Measurements from ENCODE around the gene KDM4C.
A peak's percentile ranks its signal among the peaks of the same experiment; 100 is the strongest.

KDM4C gene

GRCh38 chr9:6910032-6910431 lies 152.3 kb downstream of the KDM4C start:
- DNase-seq = no peak

GRCh38 chr9:6910497-6910896 lies 152.7 kb downstream of the KDM4C start:
- DNase-seq = no peak

- no peak for DNase-seq
Observed at GRCh38 chr9:6911901-6912638, 154.3 kb downstream of the KDM4C start.

- DNase-seq = no peak
Observed at GRCh38 chr9:6915635-6916034, 157.9 kb downstream of the KDM4C start.

GRCh38 chr9:6917162-6917561 lies 159.4 kb downstream of the KDM4C start:
- DNase-seq = no peak

GRCh38 chr9:6920041-6920440 lies 162.3 kb downstream of the KDM4C start:
- DNase-seq = no peak

- DNase-seq = no peak
Observed at GRCh38 chr9:6921315-6921714, 163.5 kb downstream of the KDM4C start.

GRCh38 chr9:6922124-6922676 lies 164.4 kb downstream of the KDM4C start:
- DNase-seq = no peak

GRCh38 chr9:6922680-6923079 lies 164.9 kb downstream of the KDM4C start:
- peak; percentile 39 for DNase-seq

GRCh38 chr9:6923086-6923485 lies 165.3 kb downstream of the KDM4C start:
- no peak for DNase-seq

- no peak for DNase-seq
Observed at GRCh38 chr9:6924149-6924548, 166.4 kb downstream of the KDM4C start.

- no peak for DNase-seq
Observed at GRCh38 chr9:6924988-6925563, 167.3 kb downstream of the KDM4C start.

- no peak for DNase-seq
Observed at GRCh38 chr9:6925836-6926235, 168.1 kb downstream of the KDM4C start.

- no peak for DNase-seq
Observed at GRCh38 chr9:6926436-6926835, 168.7 kb downstream of the KDM4C start.

- no peak for DNase-seq
Observed at GRCh38 chr9:6927838-6928237, 170.1 kb downstream of the KDM4C start.

GRCh38 chr9:6928863-6929262 lies 171.1 kb downstream of the KDM4C start:
- DNase-seq = no peak

GRCh38 chr9:6929441-6930215 lies 171.9 kb downstream of the KDM4C start:
- no peak for DNase-seq

GRCh38 chr9:6930827-6931226 lies 173.1 kb downstream of the KDM4C start:
- DNase-seq = no peak

- no peak for DNase-seq
Observed at GRCh38 chr9:6931913-6932312, 174.1 kb downstream of the KDM4C start.

- DNase-seq = no peak
Observed at GRCh38 chr9:6936103-6936502, 178.3 kb downstream of the KDM4C start.

- no peak for DNase-seq
Observed at GRCh38 chr9:6937209-6937608, 179.4 kb downstream of the KDM4C start.

- no peak for DNase-seq
Observed at GRCh38 chr9:6938447-6938846, 180.7 kb downstream of the KDM4C start.

- DNase-seq = no peak
Observed at GRCh38 chr9:6938873-6939272, 181.1 kb downstream of the KDM4C start.

GRCh38 chr9:6941501-6941900 lies 183.7 kb downstream of the KDM4C start:
- DNase-seq = no peak

All from NCI-H1105 (cell line).